ENCODE results near the gene RNF144B.

RNF144B gene

GRCh38 chr6:18441251-18441979, 54.3 kb downstream of the RNF144B start:
- TF ChIP-seq, protein P1, sequence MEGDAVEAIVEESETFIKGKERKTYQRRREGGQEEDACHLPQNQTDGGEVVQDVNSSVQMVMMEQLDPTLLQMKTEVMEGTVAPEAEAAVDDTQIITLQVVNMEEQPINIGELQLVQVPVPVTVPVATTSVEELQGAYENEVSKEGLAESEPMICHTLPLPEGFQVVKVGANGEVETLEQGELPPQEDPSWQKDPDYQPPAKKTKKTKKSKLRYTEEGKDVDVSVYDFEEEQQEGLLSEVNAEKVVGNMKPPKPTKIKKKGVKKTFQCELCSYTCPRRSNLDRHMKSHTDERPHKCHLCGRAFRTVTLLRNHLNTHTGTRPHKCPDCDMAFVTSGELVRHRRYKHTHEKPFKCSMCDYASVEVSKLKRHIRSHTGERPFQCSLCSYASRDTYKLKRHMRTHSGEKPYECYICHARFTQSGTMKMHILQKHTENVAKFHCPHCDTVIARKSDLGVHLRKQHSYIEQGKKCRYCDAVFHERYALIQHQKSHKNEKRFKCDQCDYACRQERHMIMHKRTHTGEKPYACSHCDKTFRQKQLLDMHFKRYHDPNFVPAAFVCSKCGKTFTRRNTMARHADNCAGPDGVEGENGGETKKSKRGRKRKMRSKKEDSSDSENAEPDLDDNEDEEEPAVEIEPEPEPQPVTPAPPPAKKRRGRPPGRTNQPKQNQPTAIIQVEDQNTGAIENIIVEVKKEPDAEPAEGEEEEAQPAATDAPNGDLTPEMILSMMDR (IDR thresholded peaks at IDR 0.05; ENCODE audit: extremely low read depth, missing control alignments): no peak
- DNase-seq (ENCODE audit: low spot score): no peak

- TF ChIP-seq, protein P1 (IDR thresholded peaks at IDR 0.05; ENCODE audit: extremely low read depth, missing control alignments): no peak
- no peak for DNase-seq (ENCODE audit: low spot score)
Observed at GRCh38 chr6:18444111-18444510, 57.0 kb downstream of the RNF144B start.

- TF ChIP-seq, protein P1 (IDR thresholded peaks at IDR 0.05; ENCODE audit: extremely low read depth, missing control alignments): no peak
- DNase-seq (ENCODE audit: low spot score): no peak
Observed at GRCh38 chr6:18445228-18445627, 58.1 kb downstream of the RNF144B start.

GRCh38 chr6:18446771-18447170, 59.6 kb downstream of the RNF144B start:
- no peak for DNase-seq (ENCODE audit: low spot score)
- TF ChIP-seq, protein P1 (IDR thresholded peaks at IDR 0.05; ENCODE audit: extremely low read depth, missing control alignments): no peak

DNA sequence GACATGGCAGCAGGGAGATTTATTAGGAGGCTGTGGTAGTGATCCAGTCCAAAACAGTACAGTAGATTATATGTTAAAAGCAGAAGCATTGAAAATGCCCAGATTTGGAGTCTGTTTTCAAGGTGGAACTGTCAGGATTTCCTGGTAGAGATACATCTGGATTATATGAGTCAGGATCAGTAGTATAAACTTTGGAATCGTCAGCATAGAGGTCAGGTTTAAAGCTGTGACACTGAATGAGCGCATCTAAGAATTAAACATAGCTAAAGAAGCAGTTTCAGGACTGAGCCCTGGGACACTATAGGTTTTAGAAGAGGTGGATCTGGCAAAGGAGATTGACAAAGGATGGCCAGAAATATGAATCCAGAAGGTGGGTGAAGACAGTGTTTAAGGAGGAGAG, 60.4 kb downstream of the RNF144B start:
- TF ChIP-seq, protein P1 (IDR thresholded peaks at IDR 0.05; ENCODE audit: extremely low read depth, missing control alignments): no peak
- DNase-seq (ENCODE audit: low spot score): no peak

GRCh38 chr6:18451756-18452155, 64.6 kb downstream of the RNF144B start:
- TF ChIP-seq, protein P1 (IDR thresholded peaks at IDR 0.05; ENCODE audit: extremely low read depth, missing control alignments): no peak

GRCh38 chr6:18454446-18454845, 67.3 kb downstream of the RNF144B start:
- no peak for DNase-seq (ENCODE audit: low spot score)
- TF ChIP-seq, protein P1 (IDR thresholded peaks at IDR 0.05; ENCODE audit: extremely low read depth, missing control alignments): no peak

More at GRCh38 chr6:18451756-18452155, 64.6 kb downstream of the RNF144B start:
- DNase-seq (ENCODE audit: low spot score): no peak

All from GM20000 (cell line).